GM12878 (cell line): ENCODE data around the gene FBN2. TPM values are rescaled to one million over a fixed set of nuclear protein-coding genes. Genes with fewer than 3 reads are reported as not detected.

Experiments used
- ATAC-seq: fragments of 200-7000 bp; cut with Tn5 transposase; 3 replicates; pipeline ENCODE4 v1.9.1; 2020; ENCODE audit warnings: mild to moderate bottlenecking, moderate library complexity
- BruUV-seq: library from RNA; stranded (reverse); fragments of 400-500 nt; replicated peaks from 2 replicates; lab custom pipeline; 2021; lab: Mats Ljungman, UMichigan
- CTCF ChIA-PET: fragments of 300-600 bp; sonication (Branson Sonifier 250); formaldehyde crosslinking; extraction: SDS; loops from one replicate; lab custom pipeline; 2021; ENCODE audit warnings: inconsistent platforms; lab: Yijun Ruan, JAX
- POLR2A ChIA-PET: fragments of 350-600 bp; formaldehyde crosslinking; extraction: SDS; loops from one replicate; lab custom pipeline; 2021; ENCODE audit warnings: inconsistent platforms; lab: Charles Lee
- RAD21 ChIA-PET: fragments of 300-600 bp; sonication (Branson Sonifier 250); formaldehyde crosslinking; loops from one replicate; lab custom pipeline; 2023; ENCODE audit warnings: antibody characterized with exemption; ENCODE audit not compliant: unreplicated experiment; lab: Charles Lee
- SMC1A ChIA-PET: fragments of 300-600 bp; sonication (Branson Sonifier 250); formaldehyde crosslinking; loops from one replicate; lab custom pipeline; 2023; ENCODE audit not compliant: unreplicated experiment, uncharacterized antibody; lab: Charles Lee
- DNase-seq: peaks from one replicate; pipeline ENCODE4 v3.0.0-alpha.2; 2011; ENCODE audit warnings: low read depth, low spot score
- FAIRE-seq: peaks from 3 replicates; lab custom pipeline; 2011; peaks lifted over from hg19 to GRCh38; lab: Jason Lieb, UNC
- H2AFZ ChIP-seq: 2 replicates; pipeline ENCODE4 v1.6.0; 2011; ENCODE audit warnings: low read depth, low read length, control low read depth; ENCODE audit not compliant: control insufficient read depth
- H3K27ac ChIP-seq: 2 replicates; pipeline ENCODE4 v1.5.1; 2011; ENCODE audit warnings: control low read depth; ENCODE audit not compliant: control insufficient read depth, insufficient read depth
- H3K27me3 ChIP-seq, 2 experiments: replicated peaks in 1 of 2; 2 replicates each; pipeline versions ENCODE4 v1.6.0 to v1.6.1; 2011; ENCODE audit warnings: low read length in 1 of 2; ENCODE audit not compliant: control insufficient read depth in 2 of 2, insufficient read depth in 2 of 2
- H3K36me3 ChIP-seq, 2 experiments: 2 replicates each; pipeline ENCODE4 v1.5.1; 2011; ENCODE audit warnings: low read length in 1 of 2; ENCODE audit not compliant: control insufficient read depth in 2 of 2, insufficient read depth in 2 of 2
- H3K4me1 ChIP-seq: 2 replicates; pipeline ENCODE4 v1.6.1; 2011; ENCODE audit warnings: mild to moderate bottlenecking, low read length, moderate library complexity, mixed read lengths; ENCODE audit not compliant: control insufficient read depth, insufficient read depth
- H3K4me2 ChIP-seq: 2 replicates; pipeline ENCODE4 v1.6.0; 2011; ENCODE audit warnings: control low read depth; ENCODE audit not compliant: control insufficient read depth, insufficient read depth
- H3K4me3 ChIP-seq: fragments of 200-600 bp; sonication (generic); 2 replicates; pipeline ENCODE4 v1.5.1; 2016
- H3K79me2 ChIP-seq: 2 replicates; pipeline ENCODE4 v1.6.0; 2011; ENCODE audit warnings: low read length; ENCODE audit not compliant: control insufficient read depth, insufficient read depth
- H3K9ac ChIP-seq: 2 replicates; pipeline ENCODE4 v1.8.0; 2011; ENCODE audit warnings: low read length, control low read depth, mixed read lengths; ENCODE audit not compliant: control insufficient read depth, insufficient read depth
- H3K9me3 ChIP-seq: replicated peaks from 3 replicates; pipeline ENCODE4 v1.5.1; 2011; ENCODE audit warnings: mild to moderate bottlenecking, low read length; ENCODE audit not compliant: control insufficient read depth, insufficient read depth
- H4K20me1 ChIP-seq: 2 replicates; pipeline ENCODE4 v1.6.0; 2011; ENCODE audit not compliant: control insufficient read depth, insufficient read depth
- BMI1 ChIP-seq: fragments of 450-650 bp; IDR thresholded peaks from 2 replicates; pipeline ENCODE4 v1.6.1; 2016; ENCODE audit warnings: mild to moderate bottlenecking, moderate library complexity, borderline replicate concordance
- HDAC2 ChIP-seq: fragments of 200-600 bp; sonication (generic); IDR thresholded peaks from 2 replicates; pipeline ENCODE4 v1.6.1; 2017
- IRF4 ChIP-seq: IDR thresholded peaks from 2 replicates; pipeline ENCODE4 v1.6.1; 2011; ENCODE audit warnings: low read depth, low read length
- JUND ChIP-seq: IDR thresholded peaks from 2 replicates; pipeline ENCODE4 v1.6.1; 2012; ENCODE audit warnings: low read depth, mild to moderate bottlenecking, low read length, improper control_type of control experiment, moderate library complexity
- MTA2 ChIP-seq: fragments of 450-650 bp; IDR thresholded peaks from 2 replicates; pipeline ENCODE4 v1.6.1; 2016; ENCODE audit warnings: low read depth, mild to moderate bottlenecking, moderate library complexity
- MTA3 ChIP-seq: IDR thresholded peaks from 2 replicates; pipeline ENCODE4 v1.6.1; 2012; ENCODE audit warnings: low read length, inconsistent platforms, borderline replicate concordance
- MXI1 ChIP-seq: fragments of 150-350 bp; IDR thresholded peaks from 2 replicates; pipeline ENCODE4 v1.6.1; 2011; ENCODE audit warnings: low read depth, mild to moderate bottlenecking, inconsistent platforms, low read length, improper control_type of control experiment
- MYC ChIP-seq: IDR thresholded peaks from 2 replicates; pipeline ENCODE4 v1.6.1; 2011; ENCODE audit warnings: mild to moderate bottlenecking, low read length, moderate library complexity, inconsistent platforms; ENCODE audit not compliant: insufficient read depth, insufficient replicate concordance, insufficient read length, severe bottlenecking
- RBBP5 ChIP-seq: fragments of 200-600 bp; sonication (generic); conservative IDR thresholded peaks from 2 replicates; pipeline ENCODE4 v1.6.1; 2016
- STAT1 ChIP-seq: fragments of 450-650 bp; conservative IDR thresholded peaks from 2 replicates; pipeline ENCODE4 v1.6.1; 2014; ENCODE audit warnings: antibody characterized with exemption, mild to moderate bottlenecking
- WGBS: methylation state at CpG from one replicate; pipeline ENCODE4 v1.1.6; 2016; ENCODE audit warnings: low lambda C conversion rate; ENCODE audit not compliant: insufficient replicate concordance, insufficient coverage; ENCODE audit errors: missing lambda C conversion rate; 5-methylcytosine and 5-hydroxymethylcytosine counted together
- in situ Hi-C: fragments of 300-500 bp; cut with MboI; formaldehyde crosslinking; loops from 9 replicates; pipeline ENCODE4 v1.14.3; 2018; ENCODE audit warnings: mixed read lengths
- intact Hi-C: fragments of 100-400 bp; cut with micrococcal nuclease; formaldehyde crosslinking; loops from one replicate; pipeline ENCODE4 v1.14.2; 2022; ENCODE audit not compliant: unreplicated experiment
- polyA plus RNA-seq, 11 experiments: library from polyadenylated mRNA; depleted of rRNA in 4 of 11; unstranded in 6 of 11; stranded (reverse) in 5 of 11; fragments of >200 nt; fragmentation: Nextera tagmentation in 4 of 11; fragmentation: Illumina TruSeq in 1 of 11; extraction: Ambion mirVana in 4 of 11; extraction: Trizol in 1 of 11; gene quantifications; 1 replicate in 1 of 11; 2 replicates in 10 of 11; pipeline versions ENCODE4 v1.2.1 to v1.2.3, GENCODE V29; 2011 to 2016; ENCODE audit warnings: inconsistent platforms in 2 of 11, missing spikeins in 2 of 11, low read depth in 1 of 11
- total RNA-seq, 4 experiments: library from RNA; depleted of rRNA in 3 of 4; stranded (reverse); fragments of >200 nt in 3 of 4; fragmentation: Illumina TruSeq in 1 of 4; extraction: Trizol in 1 of 4; gene quantifications; 2 replicates each; pipeline versions ENCODE4 v1.2.1 to v1.2.3, GENCODE V29; 2013 to 2021
- TF ChIP-seq, protein P1 (sequence below): IDR thresholded peaks from 2 replicates; pipeline ENCODE4 v1.6.1; 2012; ENCODE audit warnings: low read depth, low read length, improper control_type of control experiment
- TF ChIP-seq, protein P2 (sequence below): fragments of 450-650 bp; IDR thresholded peaks from 2 replicates; pipeline ENCODE4 v1.6.1; 2017; ENCODE audit warnings: antibody characterized with exemption, mild to moderate bottlenecking, moderate library complexity
- TF ChIP-seq, protein P3 (sequence below): IDR thresholded peaks from 2 replicates; pipeline ENCODE4 v1.6.1; 2012; ENCODE audit warnings: mild to moderate bottlenecking, low read depth, low read length

The FBN2 gene
- total and polyA plus RNA-seq, 10 of the 15 experiments (the other 5 are each of a cell fraction or from before 2014, with no cell fraction given), result 0.01 to 0.98 (median 0.10) TPM; not detected in 3

DNA sequence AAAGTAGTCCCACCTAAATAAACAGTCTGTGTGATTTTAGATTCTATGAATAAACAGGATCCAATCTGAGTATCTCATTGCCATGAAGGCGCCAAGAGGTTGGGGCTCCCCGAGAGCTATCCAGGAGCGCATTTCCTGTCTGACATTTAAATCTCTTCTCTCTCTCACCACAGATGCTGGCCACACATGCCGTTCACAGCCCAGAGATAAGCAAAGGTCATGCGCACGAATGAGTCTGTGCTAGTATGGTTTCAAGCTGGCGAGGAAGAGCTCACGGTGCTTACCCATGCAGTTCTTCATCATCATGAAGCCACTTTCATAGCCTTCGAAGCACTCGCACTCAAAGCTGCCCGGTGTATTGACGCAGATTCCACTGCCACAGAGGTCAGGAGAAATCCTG, 199.4 kb downstream of the FBN2 start:
- ChIA-PET CTCF (no interaction called here), POLR2A (no interaction called here), SMC1A (interaction anchor here (1.0 kb wide), 1 partner anchor 22 kb away, joined by 3 read pairs; no protein-coding TSS in a partner anchor), RAD21 (interaction anchor here (0.6 kb wide), 1 partner anchor 14 kb away, joined by 3 read pairs; no protein-coding TSS in a partner anchor)
- no TSS peak for BruUV-seq
- FAIRE-seq (no peak), ATAC-seq (no peak), DNase-seq (no peak)
- intact Hi-C loops (no loop called here), in situ Hi-C loops (no loop called here)
- WGBS, result 59% methylated on average over 12 of the region's 12 CpGs
- H3K79me2 ChIP-seq, result no peaks in the 10 kb centered on the region
- no peak overlapping the region for H2AFZ ChIP-seq
- H3K9ac ChIP-seq, result no peak overlapping the region
- H3K27me3 ChIP-seq, result no peaks in the 10 kb centered on the region; a peak in 1 of 4 replicates
- no peak overlapping the region for H3K4me2 ChIP-seq
- H3K9me3 ChIP-seq, result no peaks in the 10 kb centered on the region
- H3K4me3 ChIP-seq, result no peak overlapping the region
- no peak overlapping the region for H3K27ac ChIP-seq
- H4K20me1 ChIP-seq, result no peaks in the 10 kb centered on the region
- H3K36me3 ChIP-seq, result no peaks in the 10 kb centered on the region
- H3K4me1 ChIP-seq, result no peaks in the 10 kb centered on the region
- TF ChIP-seq MTA3 (no peak), HDAC2 (no peak), STAT1 (no peak), RBBP5 (no peak), BMI1 (no peak), JUND (no peak), IRF4 (no peak), MYC (no peak), MXI1 (no peak), MTA2 (no peak)
- TF ChIP-seq, protein P1, sequence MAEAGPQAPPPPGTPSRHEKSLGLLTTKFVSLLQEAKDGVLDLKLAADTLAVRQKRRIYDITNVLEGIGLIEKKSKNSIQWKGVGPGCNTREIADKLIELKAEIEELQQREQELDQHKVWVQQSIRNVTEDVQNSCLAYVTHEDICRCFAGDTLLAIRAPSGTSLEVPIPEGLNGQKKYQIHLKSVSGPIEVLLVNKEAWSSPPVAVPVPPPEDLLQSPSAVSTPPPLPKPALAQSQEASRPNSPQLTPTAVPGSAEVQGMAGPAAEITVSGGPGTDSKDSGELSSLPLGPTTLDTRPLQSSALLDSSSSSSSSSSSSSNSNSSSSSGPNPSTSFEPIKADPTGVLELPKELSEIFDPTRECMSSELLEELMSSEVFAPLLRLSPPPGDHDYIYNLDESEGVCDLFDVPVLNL, result no peak
- TF ChIP-seq, protein P2, sequence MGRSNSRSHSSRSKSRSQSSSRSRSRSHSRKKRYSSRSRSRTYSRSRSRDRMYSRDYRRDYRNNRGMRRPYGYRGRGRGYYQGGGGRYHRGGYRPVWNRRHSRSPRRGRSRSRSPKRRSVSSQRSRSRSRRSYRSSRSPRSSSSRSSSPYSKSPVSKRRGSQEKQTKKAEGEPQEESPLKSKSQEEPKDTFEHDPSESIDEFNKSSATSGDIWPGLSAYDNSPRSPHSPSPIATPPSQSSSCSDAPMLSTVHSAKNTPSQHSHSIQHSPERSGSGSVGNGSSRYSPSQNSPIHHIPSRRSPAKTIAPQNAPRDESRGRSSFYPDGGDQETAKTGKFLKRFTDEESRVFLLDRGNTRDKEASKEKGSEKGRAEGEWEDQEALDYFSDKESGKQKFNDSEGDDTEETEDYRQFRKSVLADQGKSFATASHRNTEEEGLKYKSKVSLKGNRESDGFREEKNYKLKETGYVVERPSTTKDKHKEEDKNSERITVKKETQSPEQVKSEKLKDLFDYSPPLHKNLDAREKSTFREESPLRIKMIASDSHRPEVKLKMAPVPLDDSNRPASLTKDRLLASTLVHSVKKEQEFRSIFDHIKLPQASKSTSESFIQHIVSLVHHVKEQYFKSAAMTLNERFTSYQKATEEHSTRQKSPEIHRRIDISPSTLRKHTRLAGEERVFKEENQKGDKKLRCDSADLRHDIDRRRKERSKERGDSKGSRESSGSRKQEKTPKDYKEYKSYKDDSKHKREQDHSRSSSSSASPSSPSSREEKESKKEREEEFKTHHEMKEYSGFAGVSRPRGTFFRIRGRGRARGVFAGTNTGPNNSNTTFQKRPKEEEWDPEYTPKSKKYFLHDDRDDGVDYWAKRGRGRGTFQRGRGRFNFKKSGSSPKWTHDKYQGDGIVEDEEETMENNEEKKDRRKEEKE, result no peak
- TF ChIP-seq, protein P3, sequence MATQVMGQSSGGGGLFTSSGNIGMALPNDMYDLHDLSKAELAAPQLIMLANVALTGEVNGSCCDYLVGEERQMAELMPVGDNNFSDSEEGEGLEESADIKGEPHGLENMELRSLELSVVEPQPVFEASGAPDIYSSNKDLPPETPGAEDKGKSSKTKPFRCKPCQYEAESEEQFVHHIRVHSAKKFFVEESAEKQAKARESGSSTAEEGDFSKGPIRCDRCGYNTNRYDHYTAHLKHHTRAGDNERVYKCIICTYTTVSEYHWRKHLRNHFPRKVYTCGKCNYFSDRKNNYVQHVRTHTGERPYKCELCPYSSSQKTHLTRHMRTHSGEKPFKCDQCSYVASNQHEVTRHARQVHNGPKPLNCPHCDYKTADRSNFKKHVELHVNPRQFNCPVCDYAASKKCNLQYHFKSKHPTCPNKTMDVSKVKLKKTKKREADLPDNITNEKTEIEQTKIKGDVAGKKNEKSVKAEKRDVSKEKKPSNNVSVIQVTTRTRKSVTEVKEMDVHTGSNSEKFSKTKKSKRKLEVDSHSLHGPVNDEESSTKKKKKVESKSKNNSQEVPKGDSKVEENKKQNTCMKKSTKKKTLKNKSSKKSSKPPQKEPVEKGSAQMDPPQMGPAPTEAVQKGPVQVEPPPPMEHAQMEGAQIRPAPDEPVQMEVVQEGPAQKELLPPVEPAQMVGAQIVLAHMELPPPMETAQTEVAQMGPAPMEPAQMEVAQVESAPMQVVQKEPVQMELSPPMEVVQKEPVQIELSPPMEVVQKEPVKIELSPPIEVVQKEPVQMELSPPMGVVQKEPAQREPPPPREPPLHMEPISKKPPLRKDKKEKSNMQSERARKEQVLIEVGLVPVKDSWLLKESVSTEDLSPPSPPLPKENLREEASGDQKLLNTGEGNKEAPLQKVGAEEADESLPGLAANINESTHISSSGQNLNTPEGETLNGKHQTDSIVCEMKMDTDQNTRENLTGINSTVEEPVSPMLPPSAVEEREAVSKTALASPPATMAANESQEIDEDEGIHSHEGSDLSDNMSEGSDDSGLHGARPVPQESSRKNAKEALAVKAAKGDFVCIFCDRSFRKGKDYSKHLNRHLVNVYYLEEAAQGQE, result no peak
